HCT116 (cell line): Measurements from ENCODE around the gene ZNF488. TPM values are rescaled to one million over a fixed set of nuclear protein-coding genes. Genes with fewer than 3 reads are reported as not detected.

ENCODE experiments used
- ATAC-seq: fragments of 200-7000 bp; cut with Tn5 transposase; 2 replicates; pipeline ENCODE4 v1.9.1; 2020; ENCODE audit warnings: mild to moderate bottlenecking, moderate library complexity
- BruUV-seq: library from RNA; stranded (reverse); fragments of 400-500 nt; replicated peaks from 2 replicates; lab custom pipeline; 2021; lab: Mats Ljungman, UMichigan
- CTCF ChIA-PET: fragments of 300-600 bp; sonication (Branson Sonifier 250); formaldehyde crosslinking; loops from one replicate; lab custom pipeline; 2021; ENCODE audit warnings: antibody characterized with exemption; lab: Charles Lee
- POLR2A ChIA-PET: fragments of 300-600, 350-600 bp; sonication (Branson Sonifier 250); formaldehyde crosslinking; loops from one replicate; lab custom pipeline; 2021; ENCODE audit warnings: antibody characterized with exemption; lab: Charles Lee
- RAD21 ChIA-PET, 2 experiments: fragments of 300-600 bp; sonication (Branson Sonifier 250); formaldehyde crosslinking; loops; one replicate each; lab custom pipeline; 2023; ENCODE audit warnings: low total read pairs in 2 of 2; ENCODE audit not compliant: uncharacterized antibody in 2 of 2, unreplicated experiment in 2 of 2, low non-redundant PET in 1 of 2; lab: Charles Lee
- DNase-seq: peaks from one replicate; pipeline ENCODE4 v3.0.0-alpha.2; 2010; ENCODE audit warnings: low read depth, low spot score
- H2AFZ ChIP-seq: fragments of 200-600 bp; shearing (Covaris generic), sonication (generic); 2 replicates; pipeline ENCODE4 v1.6.1; 2017; ENCODE audit warnings: low read depth, mixed run types, mixed read lengths, antibody characterized with exemption, low read length; ENCODE audit not compliant: poor library complexity, severe bottlenecking
- H3K27ac ChIP-seq: 2 replicates; pipeline ENCODE4 v1.5.1; 2012; ENCODE audit warnings: low read depth, low read length
- H3K27me3 ChIP-seq: fragments of 200-600 bp; sonication (generic); 2 replicates; pipeline ENCODE4 v1.6.1; 2016; ENCODE audit warnings: mixed run types, low read length, mixed read lengths; ENCODE audit not compliant: insufficient read depth
- H3K36me3 ChIP-seq, 2 experiments: fragments of 200-500 bp in 1 of 2; fragments of 200-600 bp in 1 of 2; sonication (Bioruptor generic) in 1 of 2; sonication (generic) in 1 of 2; 2 replicates each; pipeline versions ENCODE4 v1.5.1 to v1.6.1; 2014 to 2016; ENCODE audit warnings: low read length in 2 of 2, inconsistent platforms in 1 of 2, mixed read lengths in 1 of 2, mixed run types in 1 of 2; ENCODE audit not compliant: insufficient read depth in 2 of 2, control insufficient read depth in 1 of 2
- H3K4me1 ChIP-seq, 2 experiments: fragments of 200-600 bp in 1 of 2; sonication (generic) in 1 of 2; 2 replicates each; pipeline versions ENCODE4 v1.5.1 to v1.6.1; 2012 to 2017; ENCODE audit warnings: low read length in 2 of 2, inconsistent platforms in 1 of 2, mild to moderate bottlenecking in 1 of 2, mixed read lengths in 1 of 2, mixed run types in 1 of 2, moderate library complexity in 1 of 2; ENCODE audit not compliant: insufficient read depth in 2 of 2, control insufficient read depth in 1 of 2
- H3K4me2 ChIP-seq: fragments of 200-600 bp; sonication (generic); 2 replicates; pipeline ENCODE4 v1.6.1; 2017; ENCODE audit warnings: mixed run types, low read length, mixed read lengths
- H3K4me3 ChIP-seq, 2 experiments: fragments of 200-600 bp in 1 of 2; sonication (generic) in 1 of 2; replicated peaks in 1 of 2; 2 replicates each; pipeline ENCODE4 v1.5.1; 2011 to 2016; ENCODE audit warnings: low read length in 2 of 2, control low read depth in 1 of 2, low read depth in 1 of 2, mild to moderate bottlenecking in 1 of 2, mixed read lengths in 1 of 2, mixed run types in 1 of 2
- H3K79me2 ChIP-seq: fragments of 200-600 bp; sonication (generic); 2 replicates; pipeline ENCODE4 v1.6.1; 2017; ENCODE audit warnings: mild to moderate bottlenecking, mixed run types, low read length, moderate library complexity, mixed read lengths; ENCODE audit not compliant: insufficient read depth
- H3K9ac ChIP-seq: fragments of 200-600 bp; sonication (generic); 2 replicates; pipeline ENCODE4 v1.6.1; 2016; ENCODE audit warnings: low read length, mixed read lengths
- H3K9me2 ChIP-seq: fragments of 200-600 bp; sonication (generic), shearing (Covaris generic); 2 replicates; pipeline ENCODE4 v1.6.1; 2017; ENCODE audit warnings: mixed run types, mild to moderate bottlenecking, moderate library complexity; ENCODE audit not compliant: insufficient read depth
- H3K9me3 ChIP-seq, 2 experiments: fragments of 200-500 bp in 1 of 2; fragments of 200-600 bp in 1 of 2; sonication (Bioruptor generic) in 1 of 2; sonication (generic) in 1 of 2; 2 replicates each; pipeline ENCODE4 v1.6.1; 2014 to 2017; ENCODE audit warnings: low read length in 2 of 2, mixed read lengths in 2 of 2, inconsistent platforms in 1 of 2, low read depth in 1 of 2, mild to moderate bottlenecking in 1 of 2, mixed run types in 1 of 2, moderate library complexity in 1 of 2; ENCODE audit not compliant: control insufficient read depth in 1 of 2, insufficient read depth in 1 of 2
- H4K20me1 ChIP-seq: fragments of 200-600 bp; sonication (generic), shearing (Covaris generic); 2 replicates; pipeline ENCODE4 v1.6.1; 2017; ENCODE audit warnings: mixed run types, mild to moderate bottlenecking, moderate library complexity; ENCODE audit not compliant: insufficient read depth
- ATF3 ChIP-seq: IDR thresholded peaks from 2 replicates; pipeline ENCODE4 v1.6.1; 2012
- CBX3 ChIP-seq: IDR thresholded peaks from 2 replicates; pipeline ENCODE4 v1.6.1; 2012; ENCODE audit warnings: low read depth
- CEBPB ChIP-seq: IDR thresholded peaks from 2 replicates; pipeline ENCODE4 v1.6.1; 2012; ENCODE audit warnings: low read depth
- CTCF ChIP-seq, 3 experiments: fragments of 200-600 bp in 1 of 3; sonication (generic) in 1 of 3; IDR thresholded peaks in 2 of 3; conservative IDR thresholded peaks in 1 of 3; 2 replicates each; pipeline ENCODE4 v1.5.1; 2012 to 2017; ENCODE audit warnings: low read depth in 2 of 3, low read length in 2 of 3, antibody characterized with exemption in 1 of 3, borderline replicate concordance in 1 of 3, control low read depth in 1 of 3, mild to moderate bottlenecking in 1 of 3, mixed read lengths in 1 of 3, mixed run types in 1 of 3, moderate library complexity in 1 of 3; ENCODE audit not compliant: insufficient read depth in 1 of 3
- EGR1 ChIP-seq: IDR thresholded peaks from 2 replicates; pipeline ENCODE4 v1.6.1; 2012; ENCODE audit warnings: low read depth
- JUND ChIP-seq: IDR thresholded peaks from 2 replicates; pipeline ENCODE4 v1.6.1; 2012
- REST ChIP-seq: IDR thresholded peaks from 2 replicates; pipeline ENCODE4 v1.6.1; 2012; ENCODE audit warnings: low read depth
- SIN3A ChIP-seq: IDR thresholded peaks from 2 replicates; pipeline ENCODE4 v1.6.1; 2012; ENCODE audit warnings: low read depth
- SRF ChIP-seq: IDR thresholded peaks from 2 replicates; pipeline ENCODE4 v1.6.1; 2012; ENCODE audit warnings: low read depth
- TCF7L2 ChIP-seq: IDR thresholded peaks from 2 replicates; pipeline ENCODE4 v1.7.0; 2011; ENCODE audit warnings: borderline replicate concordance, inconsistent platforms; ENCODE audit not compliant: insufficient read depth, insufficient read length; ENCODE audit errors: extremely low read depth
- YY1 ChIP-seq: IDR thresholded peaks from 2 replicates; pipeline ENCODE4 v1.6.1; 2011; ENCODE audit warnings: low read length, low read depth, moderate library complexity, mild to moderate bottlenecking; ENCODE audit not compliant: insufficient replicate concordance; ENCODE audit errors: extremely low read depth
- ZBTB33 ChIP-seq: IDR thresholded peaks from 2 replicates; pipeline ENCODE4 v1.6.1; 2011; ENCODE audit warnings: mild to moderate bottlenecking, low read length, moderate library complexity; ENCODE audit not compliant: insufficient replicate concordance; ENCODE audit errors: extremely low read depth
- ZFX ChIP-seq: fragments of 450-650 bp; IDR thresholded peaks from 2 replicates; pipeline ENCODE4 v1.6.1; 2017
- intact Hi-C: fragments of 100-400 bp; cut with micrococcal nuclease; formaldehyde crosslinking; loops from 2 replicates; pipeline ENCODE4 v1.10.0; 2022
- total RNA-seq: library from RNA; stranded (reverse); gene quantifications from one replicate; pipeline ENCODE4 v1.2.1, GENCODE V29; 2021; ENCODE audit not compliant: unreplicated experiment

Gene ZNF488
- total RNA-seq, 1 experiment from 2014 or later = 3.9 TPM

- RAD21 ChIA-PET = no interaction called here
- POLR2A ChIA-PET = interaction anchor here (0.8 to 1.4 kb wide), 2 partner anchors 10 to 16 kb away, joined by 3 to 4 read pairs; no protein-coding TSS in a partner anchor
- Histone ChIP-seq H4K20me1 (no peaks in the 10 kb centered on the region), H3K36me3 (no peaks in the 10 kb centered on the region), H3K4me1 (peaks cover 68 to 94% of the 10 kb centered on the region in 2 experiments), H3K9ac (peak overlapping the region; percentile 69), H3K9me3 (no peaks in the 10 kb centered on the region), H2AFZ (no peak overlapping the region), H3K4me3 (peak overlapping the region in 1 of 2 experiments; percentile 41; a peak in 3 of 4 replicates), H3K9me2 (no peaks in the 10 kb centered on the region), H3K27ac (peak overlapping the region; percentile 92), H3K79me2 (no peaks in the 10 kb centered on the region), H3K27me3 (no peaks in the 10 kb centered on the region), H3K4me2 (peak overlapping the region; percentile 93)
- DNase-seq (no peak), ATAC-seq (peak; percentile 46)
- CTCF ChIA-PET = no interaction called here
- TF ChIP-seq JUND (no peak), SRF (no peak), SIN3A (no peak), ATF3 (no peak), CTCF (IDR thresholded peaks at IDR 0.05 in 2 of 3, conservative IDR thresholded peaks at IDR 0.05 in 1 of 3; ENCODE audit: borderline replicate concordance in 1 of 3, insufficient read depth in 1 of 3, low read depth in 2 of 3, low read length in 2 of 3) (no peak), EGR1 (no peak), TCF7L2 (no peak), REST (no peak), CEBPB (no peak), ZFX (no peak), YY1 (no peak), ZBTB33 (no peak), CBX3 (no peak)
- intact Hi-C loops = no loop called here
- BruUV-seq = no TSS peak
Measured at GRCh38 chr10:47405857-47406547, 21.9 kb upstream of the ZNF488 start.
